Right renal cortex interstitium (tissue), 3 donors: ENCODE measurements around the gene ARHGAP22. TPM values are rescaled to one million over a fixed set of nuclear protein-coding genes. Genes with fewer than 3 reads are reported as not detected.

ENCODE experiments used
- DNase-seq, 3 donors: peaks; one replicate each; pipeline ENCODE4 v3.0.0-alpha.2; 2013; ENCODE audit warnings: low read depth in 3 of 3, low spot score in 2 of 3
- polyA plus RNA-seq, 3 donors: library from polyadenylated mRNA; unstranded; fragments of 120-200 nt; gene quantifications; one replicate each; pipeline ENCODE4 v1.2.1, GENCODE V29; 2013; ENCODE audit not compliant: insufficient read length in 3 of 3

ARHGAP22 gene
- polyA plus RNA-seq, 3 donors, result 1.1 to 1.7 (median 1.1) TPM

DNA sequence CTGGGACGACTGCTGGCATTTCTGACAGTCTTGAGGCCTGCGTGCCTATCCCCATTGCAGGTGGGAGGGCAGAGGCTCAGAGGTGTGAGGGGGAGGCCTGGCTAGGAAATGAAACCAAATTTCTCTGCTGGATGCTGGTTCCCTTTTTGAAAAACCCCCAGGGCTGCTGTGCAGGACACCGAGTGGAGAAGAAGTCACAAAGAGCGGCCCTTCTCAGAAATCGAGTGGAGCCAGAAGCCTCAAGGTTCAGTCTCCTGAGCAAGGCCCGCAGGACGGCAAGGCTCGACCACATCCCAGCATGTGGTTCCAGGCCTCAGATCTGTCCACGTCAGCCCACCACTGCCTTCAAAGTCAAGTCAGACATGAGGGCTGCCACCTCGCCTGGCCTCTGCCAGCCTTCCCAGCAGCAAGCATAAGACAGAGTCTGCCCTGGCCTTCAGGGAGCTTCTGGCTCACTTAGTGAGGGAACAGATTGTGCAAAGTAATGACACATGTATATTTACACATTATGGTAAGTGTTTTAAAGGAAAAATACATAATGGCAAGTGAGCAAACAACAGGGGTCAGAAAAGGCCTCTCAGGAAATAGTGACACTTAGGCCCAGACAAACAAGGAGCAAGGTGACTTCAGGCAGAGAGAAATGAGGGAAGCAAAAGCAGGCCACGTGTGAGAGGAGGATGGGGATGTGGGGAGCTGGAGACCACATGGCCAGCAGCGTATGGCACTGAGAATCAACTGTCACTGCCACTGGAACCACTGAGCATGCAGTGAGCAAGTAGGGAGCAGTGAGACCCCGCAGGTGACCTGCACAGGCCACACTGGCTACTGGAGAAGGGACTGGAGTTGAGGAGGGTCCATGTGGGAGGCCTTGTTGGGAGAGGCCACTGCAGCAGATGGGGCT lies 86.7 kb downstream of the ARHGAP22 start:
- no peak for DNase-seq

DNA sequence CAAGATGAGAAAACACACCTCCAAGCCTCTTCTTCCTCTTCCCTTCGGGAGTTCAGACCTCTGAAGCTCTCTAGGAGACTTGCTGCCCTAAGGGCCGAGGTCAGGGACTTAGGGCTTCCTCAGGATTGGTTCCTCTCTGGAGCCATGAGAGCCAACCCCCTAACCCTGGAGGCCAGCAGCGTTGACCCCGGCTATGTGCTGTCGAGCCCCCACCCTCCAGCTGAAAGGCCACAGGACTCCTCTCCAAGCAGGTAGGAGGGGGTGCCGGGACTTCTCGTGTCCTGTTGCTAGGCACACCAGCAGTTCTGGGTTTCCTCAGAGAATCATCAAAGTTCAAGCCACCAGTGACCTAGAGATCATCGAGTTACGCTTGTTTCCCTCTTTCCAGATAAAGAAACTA lies 87.4 kb downstream of the ARHGAP22 start:
- no peak for DNase-seq

DNA sequence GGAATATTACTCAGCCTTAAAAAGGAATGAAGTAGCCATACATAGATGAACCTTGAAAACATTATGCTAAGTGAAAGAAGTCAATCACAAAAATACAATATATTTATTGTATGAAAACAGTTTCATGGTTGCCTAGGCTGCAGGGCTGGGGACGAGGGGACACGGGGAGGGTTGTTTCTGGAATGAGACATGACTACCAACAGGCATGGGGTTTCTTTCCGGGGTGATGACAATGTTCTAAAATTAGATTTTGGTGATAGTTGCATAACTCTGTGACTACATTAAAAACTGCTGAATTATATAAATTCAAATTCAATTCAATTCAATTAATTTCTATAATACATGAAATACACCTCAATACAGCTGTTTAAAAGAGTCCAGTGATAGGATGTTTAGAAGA lies 88.0 kb downstream of the ARHGAP22 start:
- no peak for DNase-seq

- DNase-seq, result no peak
Measured at GRCh38 chr10:48514916-48515315, 90.0 kb downstream of the ARHGAP22 start.

GRCh38 chr10:48514255-48514654 lies 90.6 kb downstream of the ARHGAP22 start:
- no peak for DNase-seq

DNA sequence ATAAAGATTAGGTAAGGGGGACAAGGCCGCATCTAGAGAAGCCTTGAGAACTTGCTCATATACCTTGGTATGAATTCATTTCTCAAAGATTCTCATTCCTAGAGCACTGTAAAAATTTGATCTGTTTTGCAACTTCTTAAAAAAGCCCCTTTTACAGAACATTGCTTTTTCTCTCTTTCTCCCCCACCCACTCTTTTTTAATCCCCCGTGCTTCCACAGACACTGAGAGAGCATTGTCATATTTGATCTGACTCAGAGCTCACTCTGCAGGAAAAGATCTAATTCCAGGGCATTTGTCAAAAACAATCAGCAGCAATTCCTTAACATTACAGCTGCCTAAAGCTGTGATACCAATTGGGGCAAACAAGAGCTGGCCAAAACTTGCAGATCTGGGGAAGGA lies 92.0 kb downstream of the ARHGAP22 start:
- DNase-seq, result no peak

- no peak for DNase-seq
Measured at GRCh38 chr10:48511875-48512231, 93.0 kb downstream of the ARHGAP22 start.

GRCh38 chr10:48511066-48511874 lies 93.6 kb downstream of the ARHGAP22 start:
- DNase-seq, result no peak

- DNase-seq, result no peak
Measured at GRCh38 chr10:48509974-48510692, 94.7 kb downstream of the ARHGAP22 start.

GRCh38 chr10:48508791-48509772 lies 95.8 kb downstream of the ARHGAP22 start:
- no peak for DNase-seq

DNA sequence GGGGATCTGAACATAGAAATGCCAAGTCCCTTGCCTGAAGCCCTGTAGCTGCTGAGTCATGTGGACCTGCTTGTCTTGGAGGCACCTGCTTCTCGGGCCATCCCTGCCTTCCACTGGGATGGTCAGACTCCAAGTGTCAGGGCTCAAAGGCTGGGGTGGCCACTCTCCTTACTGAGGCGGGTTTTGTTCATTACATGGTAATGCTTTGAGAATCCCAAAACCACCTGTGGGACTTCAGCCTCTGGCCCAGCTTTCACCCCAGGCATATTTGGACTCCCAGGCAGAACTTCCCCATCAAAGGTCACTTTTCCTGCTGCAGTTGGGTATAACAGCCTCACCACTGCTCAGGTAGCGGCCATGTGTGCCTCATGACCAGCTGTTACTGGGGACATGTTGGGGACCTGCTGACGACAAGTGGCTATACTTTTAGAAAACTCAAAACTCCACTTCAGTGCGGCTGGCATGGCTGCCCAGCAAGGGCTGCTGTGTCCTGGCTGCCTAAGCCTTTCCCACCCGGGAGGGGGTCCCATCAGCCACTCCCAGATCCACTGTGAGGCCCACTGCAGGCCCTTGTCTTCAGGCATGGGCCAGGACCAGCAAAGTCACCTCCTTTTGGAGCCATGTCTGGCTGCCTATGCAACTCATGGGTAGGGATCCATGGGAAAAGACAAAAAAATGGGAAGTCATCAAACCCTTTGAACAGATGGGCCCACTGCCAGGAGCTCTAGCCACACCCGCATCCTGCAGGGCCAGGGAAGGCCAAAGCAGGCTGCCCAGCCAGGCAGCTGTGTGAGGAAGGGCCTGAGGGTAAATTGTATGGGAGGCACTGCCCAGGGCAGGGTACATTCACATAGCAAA lies 96.7 kb downstream of the ARHGAP22 start:
- DNase-seq, result no peak

DNA sequence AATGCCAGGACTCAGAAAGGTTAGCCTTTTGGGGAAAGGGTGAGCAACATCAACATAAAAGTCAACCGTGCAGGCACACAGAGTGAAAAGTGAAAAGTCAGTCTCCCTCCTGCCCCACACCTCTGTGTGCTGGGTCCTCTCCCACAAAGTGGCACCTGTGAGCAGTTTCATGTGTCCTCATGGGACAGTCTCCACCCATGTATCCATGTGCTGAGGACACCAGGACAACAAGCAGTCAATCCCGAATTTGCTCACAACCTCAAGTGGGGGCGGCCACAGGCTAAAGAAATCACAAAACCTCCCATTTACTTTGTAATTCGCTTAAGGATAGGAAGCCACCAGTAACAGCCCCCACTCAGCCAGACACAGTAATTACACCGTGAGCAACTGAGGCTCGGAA lies 97.4 kb downstream of the ARHGAP22 start:
- DNase-seq, result no peak

DNA sequence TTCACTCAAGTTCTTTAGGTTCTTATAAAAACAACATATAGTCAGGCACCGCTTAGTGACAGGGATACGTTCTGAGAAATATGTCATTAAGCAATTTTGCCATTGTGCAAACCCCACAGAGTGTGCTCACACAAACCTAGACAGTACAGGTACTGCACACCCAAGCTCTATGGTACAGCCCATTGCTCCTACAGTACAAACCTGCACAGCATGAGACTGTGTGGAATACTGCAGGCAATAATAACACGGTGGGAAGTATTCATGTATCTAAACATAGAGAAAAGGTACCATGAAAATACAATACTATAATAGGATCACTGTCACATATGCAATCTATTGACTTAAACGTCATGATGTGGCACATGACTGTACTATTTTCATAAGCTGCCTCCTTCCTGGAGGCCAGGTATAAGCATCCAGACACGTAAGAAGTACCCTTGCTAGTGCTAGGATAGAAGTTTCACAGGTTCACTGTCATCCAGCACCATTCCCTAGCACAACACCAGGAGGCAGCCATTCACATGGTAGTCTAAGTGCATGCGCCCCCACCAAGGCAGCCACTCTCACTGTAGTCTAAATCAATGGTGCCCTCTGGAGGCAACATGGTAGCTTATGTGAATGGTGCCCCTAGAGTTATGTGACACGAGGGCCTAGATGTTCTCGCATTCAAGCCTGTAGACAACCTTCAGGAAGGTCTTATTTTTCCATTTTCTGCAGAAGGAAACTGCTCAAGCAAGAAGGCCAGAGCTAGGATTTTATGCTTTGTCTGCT lies 98.5 kb downstream of the ARHGAP22 start:
- DNase-seq, result no peak

GRCh38 chr10:48505394-48506112 lies 99.3 kb downstream of the ARHGAP22 start:
- DNase-seq, result no peak

DNA sequence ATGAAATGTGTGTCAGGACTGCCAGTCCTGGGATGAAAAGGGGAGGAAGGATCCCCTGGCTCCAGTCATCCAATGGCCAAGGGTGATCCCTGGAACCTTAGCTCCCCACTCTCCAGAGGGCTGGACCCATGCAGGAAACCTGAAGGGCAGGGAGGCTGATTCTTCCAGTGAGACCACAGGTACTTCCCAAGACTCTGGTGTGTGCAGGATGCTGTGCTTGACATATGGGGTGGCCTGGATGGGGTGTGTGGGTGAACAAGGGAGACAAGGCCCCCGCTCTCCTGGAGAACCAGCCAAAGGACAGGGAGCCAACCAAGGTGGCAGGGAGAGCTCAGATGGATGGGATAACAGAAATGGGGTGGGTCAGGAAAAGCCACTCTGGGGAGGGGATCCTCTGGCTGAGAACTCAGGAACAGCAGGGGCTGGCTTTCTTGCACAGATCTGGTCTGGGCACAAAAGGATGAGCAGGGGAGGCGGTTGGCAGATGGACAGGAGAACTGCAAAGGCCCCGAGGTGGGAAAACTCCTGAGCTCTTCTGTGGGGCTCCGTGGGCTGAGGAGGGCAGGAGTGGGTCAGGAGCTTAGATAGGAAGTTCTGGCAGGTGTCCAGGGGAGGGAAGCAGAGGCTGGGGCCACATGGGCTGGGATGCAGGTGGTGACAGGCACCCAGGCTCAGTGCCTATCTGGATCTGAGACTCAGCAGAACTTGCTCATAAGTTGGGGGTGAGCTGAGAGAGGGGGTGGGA lies 100.6 kb downstream of the ARHGAP22 start:
- DNase-seq, result no peak

DNA sequence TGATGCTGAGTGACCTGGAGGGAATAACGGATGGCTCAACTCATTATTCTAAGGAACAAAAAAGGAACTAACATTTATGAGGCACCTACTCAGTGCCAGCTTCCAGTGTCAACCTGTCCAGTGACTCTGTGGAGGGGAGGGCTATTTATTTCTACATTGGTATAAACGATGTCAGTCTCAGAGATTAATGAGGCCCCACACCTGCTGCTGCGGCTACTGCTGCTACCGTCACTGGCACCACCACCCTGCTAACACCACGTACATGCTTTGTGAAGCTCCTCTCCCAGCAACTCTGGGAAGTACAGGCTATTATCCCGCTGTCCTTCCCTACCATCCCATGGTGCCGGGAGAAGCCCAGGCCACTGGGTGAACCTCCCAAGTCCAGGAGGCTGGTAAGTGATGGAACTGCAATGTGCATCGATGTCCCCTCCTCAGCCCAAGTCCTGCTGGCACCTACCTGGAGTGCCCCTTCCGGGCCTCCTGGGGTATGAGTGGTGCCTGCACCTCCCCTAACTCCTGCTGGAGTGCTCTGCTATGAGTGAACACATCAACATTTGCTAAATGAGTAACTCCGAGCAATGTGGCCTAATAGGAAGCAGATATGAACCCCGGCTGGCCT lies 101.5 kb downstream of the ARHGAP22 start:
- no peak for DNase-seq

DNA sequence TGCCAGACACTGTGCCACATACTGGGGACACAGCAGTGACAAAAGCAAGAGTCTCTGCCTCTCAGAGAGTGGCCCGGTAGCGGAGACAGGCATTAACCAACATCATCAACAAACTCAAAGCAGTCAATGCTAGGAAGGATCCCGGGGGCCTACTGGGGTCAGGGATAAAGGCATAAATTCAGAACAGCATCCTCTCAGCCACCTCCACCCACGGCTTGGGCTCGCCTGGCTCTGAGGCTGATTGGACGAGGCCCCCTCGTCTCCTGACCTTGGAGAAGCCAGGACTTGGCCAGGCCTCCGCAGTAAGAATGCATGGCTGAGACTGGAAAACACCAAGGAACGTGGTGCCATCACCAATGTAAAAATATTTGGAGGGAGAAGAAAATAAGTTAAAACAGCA lies 102.1 kb downstream of the ARHGAP22 start:
- no peak for DNase-seq
